ENCODE data around the gene AWAT1.

AWAT1 gene

DNA sequence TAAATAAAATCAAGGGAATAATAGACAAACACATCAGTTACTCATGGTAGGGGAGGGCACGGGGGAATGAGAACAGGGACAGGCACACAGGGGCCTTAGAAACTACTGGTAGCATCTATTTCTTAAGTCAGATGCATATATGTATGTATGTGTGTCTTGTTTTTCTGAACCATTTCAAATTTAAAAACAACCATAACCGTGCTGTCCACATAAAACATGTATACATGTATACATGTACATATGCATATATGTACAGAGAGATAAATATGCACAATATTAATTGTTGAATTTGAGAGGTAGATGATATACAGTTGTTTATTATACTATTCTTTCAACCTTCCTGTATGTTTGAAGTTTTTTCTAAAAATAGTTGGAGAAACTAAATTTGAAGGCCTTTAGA lies 7.8 kb upstream of the AWAT1 start:
- TF ChIP-seq, protein P1, sequence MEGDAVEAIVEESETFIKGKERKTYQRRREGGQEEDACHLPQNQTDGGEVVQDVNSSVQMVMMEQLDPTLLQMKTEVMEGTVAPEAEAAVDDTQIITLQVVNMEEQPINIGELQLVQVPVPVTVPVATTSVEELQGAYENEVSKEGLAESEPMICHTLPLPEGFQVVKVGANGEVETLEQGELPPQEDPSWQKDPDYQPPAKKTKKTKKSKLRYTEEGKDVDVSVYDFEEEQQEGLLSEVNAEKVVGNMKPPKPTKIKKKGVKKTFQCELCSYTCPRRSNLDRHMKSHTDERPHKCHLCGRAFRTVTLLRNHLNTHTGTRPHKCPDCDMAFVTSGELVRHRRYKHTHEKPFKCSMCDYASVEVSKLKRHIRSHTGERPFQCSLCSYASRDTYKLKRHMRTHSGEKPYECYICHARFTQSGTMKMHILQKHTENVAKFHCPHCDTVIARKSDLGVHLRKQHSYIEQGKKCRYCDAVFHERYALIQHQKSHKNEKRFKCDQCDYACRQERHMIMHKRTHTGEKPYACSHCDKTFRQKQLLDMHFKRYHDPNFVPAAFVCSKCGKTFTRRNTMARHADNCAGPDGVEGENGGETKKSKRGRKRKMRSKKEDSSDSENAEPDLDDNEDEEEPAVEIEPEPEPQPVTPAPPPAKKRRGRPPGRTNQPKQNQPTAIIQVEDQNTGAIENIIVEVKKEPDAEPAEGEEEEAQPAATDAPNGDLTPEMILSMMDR (IDR thresholded peaks at IDR 0.05): no peak

DNA sequence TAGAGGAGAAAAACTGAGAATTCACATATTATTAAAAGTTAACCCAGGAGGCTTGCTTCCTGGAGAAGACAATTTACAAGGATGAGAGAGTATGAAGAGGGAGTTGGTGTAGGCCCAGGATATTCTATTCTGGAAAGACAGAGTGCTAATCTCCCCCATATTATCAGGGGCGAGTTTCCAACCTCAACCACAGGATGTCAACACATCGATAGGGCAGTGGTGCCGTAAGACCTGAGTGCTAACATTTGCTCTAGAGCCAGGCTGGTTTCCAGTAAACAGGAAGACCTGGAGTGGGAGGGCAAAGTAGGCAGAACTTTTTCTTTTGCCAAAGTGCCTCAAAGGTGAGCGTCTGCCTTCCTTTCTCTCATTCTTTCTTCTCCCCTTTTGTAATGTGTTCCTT lies 2.8 kb upstream of the AWAT1 start:
- TF ChIP-seq, protein P1 (IDR thresholded peaks at IDR 0.05): no peak

DNA sequence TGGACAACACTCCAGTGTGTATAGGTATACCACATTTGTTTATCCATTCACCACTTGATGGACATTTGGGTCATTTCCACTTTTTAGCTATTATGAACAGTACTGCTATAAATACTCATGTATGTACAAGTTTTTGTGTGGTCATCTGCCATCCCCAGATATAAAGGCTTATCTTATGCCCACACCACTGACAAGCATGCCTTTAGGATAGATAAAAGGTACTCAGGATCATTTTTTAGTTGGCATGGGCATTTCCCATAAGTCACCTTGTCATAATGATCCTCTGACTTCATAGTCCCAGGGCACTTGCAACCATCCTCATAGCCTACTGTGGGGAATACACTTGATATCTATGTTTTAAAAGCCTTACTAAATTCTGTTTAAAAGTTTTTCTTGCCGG lies 6.3 kb downstream of the AWAT1 start:
- TF ChIP-seq, protein P1 (IDR thresholded peaks at IDR 0.05): no peak

DNA sequence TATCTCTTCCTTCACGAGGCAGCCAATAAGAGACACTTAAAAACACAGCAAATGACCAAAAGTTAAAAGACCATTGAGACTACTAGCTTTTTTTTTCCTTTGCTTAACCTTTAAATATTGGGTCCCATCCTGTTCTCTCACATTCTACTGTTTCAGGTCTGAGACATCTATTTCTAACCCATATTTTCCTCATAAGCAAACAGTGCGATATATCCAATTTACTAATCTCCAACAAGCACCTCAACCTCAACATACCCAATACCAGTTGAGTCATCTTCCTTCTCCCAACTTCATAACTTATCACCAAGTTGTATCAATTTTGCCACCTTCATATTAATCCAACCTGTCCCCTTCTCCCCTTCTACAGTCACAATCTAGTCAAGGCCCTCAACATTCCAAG lies 7.0 kb downstream of the AWAT1 start:
- TF ChIP-seq, protein P1 (IDR thresholded peaks at IDR 0.05): no peak

DNA sequence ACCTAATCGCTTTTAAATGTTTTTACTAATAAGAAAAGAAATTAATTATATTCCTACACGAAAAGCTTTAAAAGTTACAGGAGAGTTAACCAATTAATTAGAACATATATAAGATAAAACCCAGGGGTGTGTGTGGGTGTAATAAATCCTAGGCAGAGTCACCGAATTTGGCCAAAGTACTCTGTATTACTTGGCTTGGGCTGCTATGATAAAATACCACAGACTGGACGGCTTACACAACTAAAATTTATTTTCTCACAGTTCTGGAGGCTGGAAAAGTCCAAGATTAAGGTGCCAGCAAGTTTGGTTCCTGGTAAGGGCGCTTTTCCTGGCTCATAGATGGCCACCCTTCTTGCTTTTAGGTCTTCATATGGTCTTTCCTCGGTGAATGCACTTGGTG lies 10.4 kb downstream of the AWAT1 start:
- TF ChIP-seq, protein P1 (IDR thresholded peaks at IDR 0.05): no peak

DNA sequence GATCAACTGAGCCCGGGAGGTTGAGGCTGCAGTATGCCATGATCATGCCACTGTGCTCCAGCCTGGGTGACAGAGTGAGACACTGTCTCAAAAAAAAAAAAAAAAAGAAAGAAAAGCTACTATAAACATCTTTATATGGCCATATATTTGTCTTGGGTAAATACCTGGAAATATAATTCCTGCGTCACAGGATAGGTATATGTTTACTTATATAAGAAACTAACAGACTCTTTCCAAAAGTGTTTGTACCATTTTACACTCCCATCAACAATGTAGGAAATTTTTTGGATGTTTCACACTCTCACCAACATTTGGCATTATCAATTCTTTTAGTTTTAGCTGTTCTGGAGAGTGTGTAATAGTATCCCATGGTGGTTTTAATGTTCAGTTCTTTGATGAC lies 12.8 kb downstream of the AWAT1 start:
- TF ChIP-seq, protein P1 (IDR thresholded peaks at IDR 0.05): no peak

DNA sequence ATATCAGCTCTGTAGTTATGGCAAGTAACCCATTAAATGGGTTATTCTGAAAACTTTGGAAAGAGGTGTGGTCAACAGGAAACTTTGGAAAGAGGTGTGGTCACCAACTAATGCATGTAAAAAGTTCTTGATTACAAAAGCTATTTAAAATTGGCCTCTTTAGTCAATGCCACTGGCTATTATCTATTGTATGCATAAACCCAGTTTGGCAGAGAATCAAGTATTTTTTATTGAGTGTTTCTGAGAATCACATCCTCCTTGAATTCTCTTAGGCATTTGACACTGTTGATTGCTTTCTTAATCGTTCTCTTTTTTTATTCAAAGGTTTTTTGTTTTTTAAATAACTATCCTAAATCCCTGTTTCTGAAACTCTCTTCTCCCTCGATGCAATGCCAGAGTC lies 18.0 kb downstream of the AWAT1 start:
- TF ChIP-seq, protein P1 (IDR thresholded peaks at IDR 0.05): no peak

DNA sequence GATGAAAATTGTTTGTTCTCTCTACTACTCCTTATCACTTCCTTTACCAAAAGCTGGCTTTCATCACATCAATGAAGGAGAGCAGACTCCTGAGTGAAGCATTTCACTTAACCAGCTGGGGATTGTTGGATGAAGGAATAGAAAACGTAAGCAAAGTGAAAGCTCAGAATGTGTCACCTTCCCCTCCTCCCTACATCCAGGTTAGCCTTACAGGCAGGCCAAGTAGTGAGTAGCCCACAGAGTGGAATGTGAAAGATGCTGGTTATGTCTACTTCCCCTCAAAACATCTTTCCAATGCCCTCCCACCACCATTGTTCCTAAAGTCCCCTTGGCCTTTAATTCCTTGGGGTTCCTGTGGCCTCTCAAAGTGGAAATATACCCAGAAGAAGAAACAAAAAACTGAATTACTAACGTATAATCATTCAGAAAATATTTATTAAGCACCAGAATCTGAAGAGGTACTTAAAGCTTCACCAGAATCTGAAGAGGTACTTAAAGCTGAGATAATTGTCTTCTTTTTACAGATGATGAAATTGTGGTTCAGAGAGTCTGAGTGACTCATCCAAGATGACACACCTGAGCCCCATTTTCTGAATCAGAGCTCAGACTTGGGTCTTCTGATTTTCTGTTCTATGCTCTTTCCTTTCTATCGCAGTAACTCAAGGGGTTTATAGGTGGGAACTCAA lies 19.1 kb downstream of the AWAT1 start:
- TF ChIP-seq, protein P1 (IDR thresholded peaks at IDR 0.05): no peak
